ENCODE data around the gene PRM3.

GRCh38 chr16:11299865-11300559 lies 26.6 kb upstream of the PRM3 start:
- no peak for TF ChIP-seq CTCF (IDR thresholded peaks at IDR 0.05)
- TF ChIP-seq ZFX (IDR thresholded peaks at IDR 0.05; ENCODE audit: borderline replicate concordance): no peak

All from 22Rv1 (cell line).